ENCODE results near the gene CCDC159.

The CCDC159 gene

GRCh38 chr19:11361771-11362731, 15.7 kb downstream of the CCDC159 start:
- H3K23ac ChIP-seq (ENCODE audit: low read length) = no peak overlapping the region
- WGBS (ENCODE audit: extremely low coverage, insufficient coverage, insufficient read length) = no CpG with 5 or more reads among the region's 35 CpGs

GRCh38 chr19:11363881-11364280, 17.6 kb downstream of the CCDC159 start:
- H2BK5ac ChIP-seq (ENCODE audit: low read depth, low read length, poor library complexity) = no peak overlapping the region
- H3K14ac ChIP-seq (ENCODE audit: low read length) = no peak overlapping the region
- H3K79me2 ChIP-seq (ENCODE audit: control insufficient read depth, insufficient read depth, low read length, poor library complexity) = no peaks in the 10 kb centered on the region
- no peak overlapping the region for H2AFZ ChIP-seq (ENCODE audit: insufficient read depth, low read length, poor library complexity)
- no peak overlapping the region for H4K12ac ChIP-seq (ENCODE audit: low read depth, low read length)
- no peaks in the 10 kb centered on the region for H3K79me1 ChIP-seq (ENCODE audit: low read length)
- no peak overlapping the region for H4K91ac ChIP-seq (ENCODE audit: low read depth, low read length)
- no peak overlapping the region for H3K18ac ChIP-seq (ENCODE audit: low read length)
- H2AK5ac ChIP-seq (ENCODE audit: low read length) = no peak overlapping the region
- no peak overlapping the region for H3K23ac ChIP-seq (ENCODE audit: low read length)
- H3K27me3 ChIP-seq (ENCODE audit: insufficient read depth, low read length) = no peaks in the 10 kb centered on the region
- DNase-seq = no peak
- WGBS (ENCODE audit: extremely low coverage, insufficient coverage, insufficient read length) = no CpG with 5 or more reads among the region's 10 CpGs
- peaks cover 0 to 4% of the 10 kb centered on the region in 2 experiments for H3K4me1 ChIP-seq (ENCODE audit: control insufficient read depth in 1 of 2, insufficient read depth in 2 of 2, low read length in 2 of 2)
- no peak overlapping the region for H2BK120ac ChIP-seq (ENCODE audit: insufficient read depth, low read length, poor library complexity)
- H4K8ac ChIP-seq (ENCODE audit: low read depth, low read length) = no peak overlapping the region
- no peak overlapping the region for H2BK12ac ChIP-seq (ENCODE audit: low read length)
- no peak overlapping the region for H3K4me3 ChIP-seq (ENCODE audit: low read depth, low read length)
- no peaks in the 10 kb centered on the region for H3K36me3 ChIP-seq (ENCODE audit: control insufficient read depth in 1 of 2, insufficient read depth in 2 of 2, low read length in 2 of 2)
- H3K4me2 ChIP-seq (ENCODE audit: low read length) = no peak overlapping the region
- H3K9ac ChIP-seq (ENCODE audit: low read length) = no peak overlapping the region
- H3K27ac ChIP-seq (ENCODE audit: low read depth, low read length) = no peak overlapping the region
- no peak overlapping the region for H3K4ac ChIP-seq (ENCODE audit: low read depth, low read length)
- H3K9me3 ChIP-seq (ENCODE audit: insufficient read depth, low read depth, low read length) = peaks cover 2% of the 10 kb centered on the region

More at GRCh38 chr19:11361771-11362731, 15.7 kb downstream of the CCDC159 start:
- Histone ChIP-seq H3K27ac (ENCODE audit: low read depth, low read length) (no peak overlapping the region), H3K27me3 (ENCODE audit: insufficient read depth, low read length) (no peaks in the 10 kb centered on the region), H3K4me1 (ENCODE audit: control insufficient read depth in 1 of 2, insufficient read depth in 2 of 2, low read length in 2 of 2) (peaks cover 0 to 4% of the 10 kb centered on the region in 2 experiments), H2BK12ac (ENCODE audit: low read length) (no peak overlapping the region), H3K4ac (ENCODE audit: low read depth, low read length) (no peak overlapping the region), H3K36me3 (ENCODE audit: control insufficient read depth in 1 of 2, insufficient read depth in 2 of 2, low read length in 2 of 2) (no peaks in the 10 kb centered on the region), H2BK5ac (ENCODE audit: low read depth, low read length, poor library complexity) (no peak overlapping the region), H4K8ac (ENCODE audit: low read depth, low read length) (no peak overlapping the region), H3K4me2 (ENCODE audit: low read length) (peak overlapping the region; percentile 24), H2BK120ac (ENCODE audit: insufficient read depth, low read length, poor library complexity) (no peak overlapping the region), H3K9me3 (ENCODE audit: insufficient read depth, low read depth, low read length) (peaks cover 2% of the 10 kb centered on the region), H2AFZ (ENCODE audit: insufficient read depth, low read length, poor library complexity) (no peak overlapping the region), H3K9ac (ENCODE audit: low read length) (no peak overlapping the region), H3K18ac (ENCODE audit: low read length) (no peak overlapping the region), H2AK5ac (ENCODE audit: low read length) (no peak overlapping the region), H3K79me2 (ENCODE audit: control insufficient read depth, insufficient read depth, low read length, poor library complexity) (no peaks in the 10 kb centered on the region), H4K91ac (ENCODE audit: low read depth, low read length) (no peak overlapping the region), H3K14ac (ENCODE audit: low read length) (no peak overlapping the region), H3K4me3 (ENCODE audit: low read depth, low read length) (no peak overlapping the region), H4K12ac (ENCODE audit: low read depth, low read length) (no peak overlapping the region), H3K79me1 (ENCODE audit: low read length) (no peaks in the 10 kb centered on the region)
- DNase-seq = no peak

- H2BK5ac ChIP-seq (ENCODE audit: low read depth, low read length, poor library complexity) = no peak overlapping the region
- DNase-seq = no peak
- no peak overlapping the region for H3K23ac ChIP-seq (ENCODE audit: low read length)
- peaks cover 0 to 4% of the 10 kb centered on the region in 2 experiments for H3K4me1 ChIP-seq (ENCODE audit: control insufficient read depth in 1 of 2, insufficient read depth in 2 of 2, low read length in 2 of 2)
- H3K27me3 ChIP-seq (ENCODE audit: insufficient read depth, low read length) = no peaks in the 10 kb centered on the region
- no peak overlapping the region for H2AK5ac ChIP-seq (ENCODE audit: low read length)
- H2BK120ac ChIP-seq (ENCODE audit: insufficient read depth, low read length, poor library complexity) = no peak overlapping the region
- H3K79me1 ChIP-seq (ENCODE audit: low read length) = no peaks in the 10 kb centered on the region
- H3K9ac ChIP-seq (ENCODE audit: low read length) = no peak overlapping the region
- H3K4ac ChIP-seq (ENCODE audit: low read depth, low read length) = no peak overlapping the region
- H3K4me2 ChIP-seq (ENCODE audit: low read length) = no peak overlapping the region
- no peak overlapping the region for H4K12ac ChIP-seq (ENCODE audit: low read depth, low read length)
- H3K14ac ChIP-seq (ENCODE audit: low read length) = no peak overlapping the region
- no peak overlapping the region for H2AFZ ChIP-seq (ENCODE audit: insufficient read depth, low read length, poor library complexity)
- H4K91ac ChIP-seq (ENCODE audit: low read depth, low read length) = no peak overlapping the region
- peaks cover 2% of the 10 kb centered on the region for H3K9me3 ChIP-seq (ENCODE audit: insufficient read depth, low read depth, low read length)
- H3K27ac ChIP-seq (ENCODE audit: low read depth, low read length) = no peak overlapping the region
- WGBS (ENCODE audit: extremely low coverage, insufficient coverage, insufficient read length) = no CpG with 5 or more reads among the region's 28 CpGs
- no peak overlapping the region for H3K4me3 ChIP-seq (ENCODE audit: low read depth, low read length)
- no peaks in the 10 kb centered on the region for H3K79me2 ChIP-seq (ENCODE audit: control insufficient read depth, insufficient read depth, low read length, poor library complexity)
- H2BK12ac ChIP-seq (ENCODE audit: low read length) = no peak overlapping the region
- H4K8ac ChIP-seq (ENCODE audit: low read depth, low read length) = no peak overlapping the region
- H3K36me3 ChIP-seq (ENCODE audit: control insufficient read depth in 1 of 2, insufficient read depth in 2 of 2, low read length in 2 of 2) = no peaks in the 10 kb centered on the region
- H3K18ac ChIP-seq (ENCODE audit: low read length) = no peak overlapping the region
These were observed 18.1 kb downstream of the CCDC159 start for GRCh38 chr19:11364296-11364904.

- no peak overlapping the region for H4K12ac ChIP-seq (ENCODE audit: low read depth, low read length)
- H3K4ac ChIP-seq (ENCODE audit: low read depth, low read length) = no peak overlapping the region
- no peak overlapping the region for H2BK5ac ChIP-seq (ENCODE audit: low read depth, low read length, poor library complexity)
- H3K9me3 ChIP-seq (ENCODE audit: insufficient read depth, low read depth, low read length) = peaks cover 2% of the 10 kb centered on the region
- H3K79me1 ChIP-seq (ENCODE audit: low read length) = no peaks in the 10 kb centered on the region
- H3K79me2 ChIP-seq (ENCODE audit: control insufficient read depth, insufficient read depth, low read length, poor library complexity) = no peaks in the 10 kb centered on the region
- H2BK12ac ChIP-seq (ENCODE audit: low read length) = no peak overlapping the region
- no peak for DNase-seq
- no peak overlapping the region for H3K23ac ChIP-seq (ENCODE audit: low read length)
- no peak overlapping the region for H2AK5ac ChIP-seq (ENCODE audit: low read length)
- peaks cover 0 to 4% of the 10 kb centered on the region in 2 experiments for H3K4me1 ChIP-seq (ENCODE audit: control insufficient read depth in 1 of 2, insufficient read depth in 2 of 2, low read length in 2 of 2)
- no peak overlapping the region for H3K27ac ChIP-seq (ENCODE audit: low read depth, low read length)
- no CpG with 5 or more reads among the region's 5 CpGs for WGBS (ENCODE audit: extremely low coverage, insufficient coverage, insufficient read length)
- no peak overlapping the region for H4K91ac ChIP-seq (ENCODE audit: low read depth, low read length)
- H3K9ac ChIP-seq (ENCODE audit: low read length) = no peak overlapping the region
- H3K4me2 ChIP-seq (ENCODE audit: low read length) = no peak overlapping the region
- no peak overlapping the region for H4K8ac ChIP-seq (ENCODE audit: low read depth, low read length)
- H3K36me3 ChIP-seq (ENCODE audit: control insufficient read depth in 1 of 2, insufficient read depth in 2 of 2, low read length in 2 of 2) = no peaks in the 10 kb centered on the region
- no peak overlapping the region for H3K14ac ChIP-seq (ENCODE audit: low read length)
- H2AFZ ChIP-seq (ENCODE audit: insufficient read depth, low read length, poor library complexity) = no peak overlapping the region
- no peak overlapping the region for H2BK120ac ChIP-seq (ENCODE audit: insufficient read depth, low read length, poor library complexity)
- H3K18ac ChIP-seq (ENCODE audit: low read length) = no peak overlapping the region
- no peaks in the 10 kb centered on the region for H3K27me3 ChIP-seq (ENCODE audit: insufficient read depth, low read length)
- no peak overlapping the region for H3K4me3 ChIP-seq (ENCODE audit: low read depth, low read length)
These were observed 18.6 kb downstream of the CCDC159 start for GRCh38 chr19:11364935-11365334.

All from trophoblast cell (in vitro differentiated cells and primary cell).